ENCODE results near the gene GPX8.

The GPX8 gene

DNA sequence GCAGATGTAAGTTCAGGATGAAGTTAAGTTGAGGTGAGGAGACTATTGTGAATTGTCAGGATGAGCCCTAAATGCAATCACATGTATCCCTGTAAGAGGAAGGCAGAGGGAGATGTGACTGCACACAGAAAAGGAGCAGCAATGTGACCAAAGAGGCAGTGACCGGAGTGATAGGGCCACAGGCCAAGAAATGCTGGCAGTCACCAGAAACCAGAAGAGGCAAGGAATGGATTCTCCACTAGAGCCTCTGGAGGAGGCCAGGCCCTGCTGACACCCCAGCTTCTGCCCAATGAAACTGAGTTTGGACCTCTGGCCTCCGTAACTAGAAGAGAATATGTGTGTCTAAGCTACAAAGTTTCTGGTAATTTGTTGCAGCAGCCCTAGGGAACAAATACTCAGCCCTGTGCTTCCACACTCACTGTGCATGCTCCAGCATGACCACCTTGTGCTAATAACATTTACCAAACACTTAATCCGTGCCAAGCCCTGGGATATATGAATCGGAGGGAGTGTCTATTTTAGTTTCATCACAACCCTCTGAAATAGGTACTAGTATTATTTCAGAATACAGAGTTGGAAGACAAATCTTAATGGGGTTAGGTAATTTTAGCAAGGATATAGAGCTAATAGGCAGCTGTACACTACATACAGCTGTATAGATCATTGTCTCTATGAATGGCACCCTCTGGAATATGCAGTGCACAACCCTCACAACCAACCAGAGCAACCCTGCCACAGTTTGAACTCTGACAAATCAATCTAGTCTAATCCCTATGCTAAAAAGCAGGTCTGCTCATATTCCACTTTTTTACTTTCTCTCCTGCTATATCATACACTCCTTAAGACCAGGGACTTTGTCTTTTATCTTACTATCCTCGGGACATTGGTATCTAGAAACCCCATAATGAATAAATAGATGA is 7.8 kb upstream of the GPX8 start:
- H3K27me3 Mint-ChIP-seq: peaks cover 8% of the 10 kb centered on the region
- H3K36me3 Mint-ChIP-seq: no peaks in the 10 kb centered on the region
- no peaks in the 10 kb centered on the region for H3K9me3 Mint-ChIP-seq (ENCODE audit: low read depth)
- H3K4me3 Mint-ChIP-seq: no peak overlapping the region
- H3K4me1 Mint-ChIP-seq (ENCODE audit: low read depth): no peaks in the 10 kb centered on the region
- no peak overlapping the region for H3K27ac Mint-ChIP-seq

DNA sequence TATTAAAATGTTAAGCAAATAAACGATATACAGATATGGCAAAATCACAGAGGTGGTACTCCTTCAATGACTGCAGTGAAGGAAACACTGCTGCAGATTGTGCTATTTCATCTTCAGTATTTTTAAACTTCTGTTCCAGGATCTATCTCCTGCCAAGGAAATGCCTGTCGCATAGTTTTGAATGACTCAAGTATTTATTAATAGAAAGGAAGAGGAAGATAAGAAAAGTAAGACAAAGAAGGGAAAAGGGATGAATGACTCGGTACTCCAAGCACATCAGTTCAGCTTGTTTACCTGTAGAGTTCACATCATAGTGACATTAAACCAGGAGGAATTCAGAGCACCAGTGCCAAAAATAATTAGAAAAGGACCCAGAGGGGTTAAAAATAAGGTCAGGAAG is 5.1 kb upstream of the GPX8 start:
- Mint-ChIP-seq H3K36me3 (no peaks in the 10 kb centered on the region), H3K27me3 (peaks cover 7% of the 10 kb centered on the region), H3K4me3 (no peak overlapping the region), H3K4me1 (ENCODE audit: low read depth) (no peaks in the 10 kb centered on the region), H3K27ac (no peak overlapping the region), H3K9me3 (ENCODE audit: low read depth) (no peaks in the 10 kb centered on the region)

DNA sequence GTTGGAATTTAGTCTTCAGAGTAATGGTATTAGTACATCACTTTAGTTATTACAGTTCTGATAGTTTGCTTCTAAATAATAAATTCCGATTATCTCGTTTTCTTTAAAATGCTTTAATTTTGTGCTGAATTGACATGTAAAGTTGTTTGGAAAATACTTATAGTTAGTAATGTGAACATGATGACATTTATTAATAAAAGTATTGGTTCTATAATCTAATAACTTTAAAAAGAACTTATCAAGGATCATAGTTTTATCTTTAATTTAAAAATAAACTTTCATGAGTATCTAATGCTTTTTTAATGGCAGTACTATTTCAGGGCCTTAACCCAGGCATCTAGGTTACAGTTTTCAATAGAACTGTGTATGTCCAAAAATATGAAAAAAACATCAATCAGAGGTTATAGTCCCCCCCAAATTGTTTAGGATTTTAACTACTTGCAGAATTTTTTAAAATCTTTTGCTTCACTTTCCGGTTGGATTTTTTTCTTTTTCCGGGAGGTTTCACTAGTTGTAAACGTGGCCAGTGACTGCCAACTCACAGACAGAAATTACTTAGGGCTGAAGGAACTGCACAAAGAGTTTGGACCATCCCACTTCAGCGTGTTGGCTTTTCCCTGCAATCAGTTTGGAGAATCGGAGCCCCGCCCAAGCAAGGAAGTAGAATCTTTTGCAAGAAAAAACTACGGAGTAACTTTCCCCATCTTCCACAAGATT is 680 bp downstream of the GPX8 start:
- H3K27me3 Mint-ChIP-seq: peaks cover 17% of the 10 kb centered on the region
- no peak overlapping the region for H3K27ac Mint-ChIP-seq
- H3K4me1 Mint-ChIP-seq (ENCODE audit: low read depth): no peaks in the 10 kb centered on the region
- no peaks in the 10 kb centered on the region for H3K9me3 Mint-ChIP-seq (ENCODE audit: low read depth)
- no peak overlapping the region for H3K4me3 Mint-ChIP-seq
- no peaks in the 10 kb centered on the region for H3K36me3 Mint-ChIP-seq

- no peak overlapping the region for H3K4me3 Mint-ChIP-seq
- no peaks in the 10 kb centered on the region for H3K4me1 Mint-ChIP-seq (ENCODE audit: low read depth)
- H3K36me3 Mint-ChIP-seq: no peaks in the 10 kb centered on the region
- no peaks in the 10 kb centered on the region for H3K9me3 Mint-ChIP-seq (ENCODE audit: low read depth)
- peaks cover 22% of the 10 kb centered on the region for H3K27me3 Mint-ChIP-seq
- no peak overlapping the region for H3K27ac Mint-ChIP-seq
These were observed 2.7 kb downstream of the GPX8 start for GRCh38 chr5:55162666-55163065.

- no peak overlapping the region for H3K27ac Mint-ChIP-seq
- H3K4me3 Mint-ChIP-seq: no peak overlapping the region
- peaks cover 45% of the 10 kb centered on the region for H3K27me3 Mint-ChIP-seq
- H3K4me1 Mint-ChIP-seq (ENCODE audit: low read depth): peaks cover 33% of the 10 kb centered on the region
- H3K36me3 Mint-ChIP-seq: no peaks in the 10 kb centered on the region
- no peaks in the 10 kb centered on the region for H3K9me3 Mint-ChIP-seq (ENCODE audit: low read depth)
These were observed 11.5 kb downstream of the GPX8 start for GRCh38 chr5:55171471-55171870.

DNA sequence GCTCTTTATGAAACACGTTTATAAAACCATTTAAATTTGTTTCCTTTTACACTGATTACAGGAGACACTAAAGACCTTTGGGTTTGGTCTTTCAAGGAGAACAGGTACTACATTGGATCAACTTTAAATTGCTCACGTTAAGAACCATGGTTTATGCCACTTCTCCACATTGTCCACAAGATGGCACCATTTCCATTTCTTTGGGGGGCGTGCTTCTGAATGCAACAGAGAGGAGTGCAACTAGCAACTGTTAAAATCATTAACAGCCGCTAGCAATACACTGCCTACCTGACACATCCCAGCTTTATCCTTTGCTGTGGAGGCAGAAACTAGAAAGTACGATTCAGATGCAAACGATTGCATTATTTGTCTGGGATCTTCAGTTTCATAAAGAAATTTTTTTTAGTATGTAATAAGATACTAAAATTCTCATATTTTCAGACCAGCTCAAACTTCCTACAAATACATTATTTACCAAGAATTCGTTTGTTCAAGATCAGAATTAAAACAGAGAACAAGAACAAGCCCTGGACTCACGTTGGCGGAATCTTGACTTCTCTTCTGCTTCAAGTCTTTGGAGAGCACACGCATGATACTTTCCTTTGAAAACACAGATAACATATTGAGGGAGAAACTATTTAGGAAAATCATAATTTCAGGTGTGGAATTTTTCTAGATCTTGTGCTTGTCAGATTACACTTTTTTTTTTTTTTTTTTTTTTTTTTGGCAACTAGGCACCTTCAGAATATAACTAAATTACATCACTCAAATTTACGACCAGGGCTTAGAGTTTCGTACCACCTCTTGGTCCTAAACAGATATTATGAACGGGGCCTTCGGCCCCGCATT is 12.3 kb downstream of the GPX8 start:
- H3K27ac Mint-ChIP-seq: no peak overlapping the region
- H3K4me1 Mint-ChIP-seq (ENCODE audit: low read depth): peaks cover 41% of the 10 kb centered on the region
- H3K9me3 Mint-ChIP-seq (ENCODE audit: low read depth): no peaks in the 10 kb centered on the region
- no peaks in the 10 kb centered on the region for H3K36me3 Mint-ChIP-seq
- H3K4me3 Mint-ChIP-seq: peak overlapping the region; percentile 88
- H3K27me3 Mint-ChIP-seq: peaks cover 49% of the 10 kb centered on the region

GRCh38 chr5:55172937-55173686 is 13.1 kb downstream of the GPX8 start, which contains the start of gene CDC20B:
TSS of gene CDC20B (minus strand) at chr5:55173177. CDS start at chr5:55173000, 177 bp downstream.
- Mint-ChIP-seq H3K27ac (no peak within 1 kb of the TSS), H3K9me3 (ENCODE audit: low read depth) (no peaks in the 10 kb centered on the region), H3K4me3 (peak within 1 kb of the TSS; percentile 88)

DNA sequence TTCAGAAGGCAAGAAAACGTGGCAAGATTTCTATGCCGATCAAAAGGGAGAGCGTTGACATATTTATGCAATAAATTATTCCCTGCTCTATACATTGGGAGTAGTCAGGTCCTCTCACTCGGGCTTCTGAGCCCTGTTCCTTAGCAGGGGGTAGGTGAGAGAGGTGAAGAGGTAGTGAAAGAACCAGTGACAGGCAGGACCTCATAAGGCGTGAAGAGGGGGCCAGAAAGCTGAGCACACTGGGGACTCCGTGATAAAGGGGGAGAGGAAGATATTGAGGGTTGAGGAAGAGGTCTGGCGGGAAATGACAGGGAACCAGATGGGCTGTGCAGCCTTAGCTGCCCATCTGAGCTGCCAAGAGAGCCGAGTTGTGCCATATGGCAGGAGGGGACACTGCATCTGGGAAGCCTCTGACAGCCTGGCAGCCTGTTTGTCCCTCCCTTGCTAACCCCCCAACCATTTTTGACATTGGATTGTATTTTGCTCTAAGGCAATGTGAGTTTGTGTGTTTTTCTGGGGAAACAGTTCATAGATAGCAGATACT is 13.8 kb downstream of the GPX8 start:
- Mint-ChIP-seq H3K27ac (no peak overlapping the region), H3K36me3 (no peaks in the 10 kb centered on the region), H3K4me3 (peak overlapping the region; percentile 84), H3K9me3 (ENCODE audit: low read depth) (no peaks in the 10 kb centered on the region), H3K4me1 (ENCODE audit: low read depth) (peaks cover 45% of the 10 kb centered on the region), H3K27me3 (peaks cover 55% of the 10 kb centered on the region)

More at GRCh38 chr5:55172937-55173686, 13.1 kb downstream of the GPX8 start, which contains the start of gene CDC20B:
- Mint-ChIP-seq H3K4me1 (ENCODE audit: low read depth) (peaks cover 45% of the 10 kb centered on the region), H3K36me3 (no peaks in the 10 kb centered on the region), H3K27me3 (peaks cover 51% of the 10 kb centered on the region)

- Mint-ChIP-seq H3K9me3 (ENCODE audit: low read depth) (no peaks in the 10 kb centered on the region), H3K27me3 (peaks cover 54% of the 10 kb centered on the region), H3K4me1 (ENCODE audit: low read depth) (peaks cover 45% of the 10 kb centered on the region), H3K27ac (no peak overlapping the region), H3K36me3 (no peaks in the 10 kb centered on the region), H3K4me3 (peak overlapping the region; percentile 74)
These were observed 15.8 kb downstream of the GPX8 start for GRCh38 chr5:55175781-55176175.

DNA sequence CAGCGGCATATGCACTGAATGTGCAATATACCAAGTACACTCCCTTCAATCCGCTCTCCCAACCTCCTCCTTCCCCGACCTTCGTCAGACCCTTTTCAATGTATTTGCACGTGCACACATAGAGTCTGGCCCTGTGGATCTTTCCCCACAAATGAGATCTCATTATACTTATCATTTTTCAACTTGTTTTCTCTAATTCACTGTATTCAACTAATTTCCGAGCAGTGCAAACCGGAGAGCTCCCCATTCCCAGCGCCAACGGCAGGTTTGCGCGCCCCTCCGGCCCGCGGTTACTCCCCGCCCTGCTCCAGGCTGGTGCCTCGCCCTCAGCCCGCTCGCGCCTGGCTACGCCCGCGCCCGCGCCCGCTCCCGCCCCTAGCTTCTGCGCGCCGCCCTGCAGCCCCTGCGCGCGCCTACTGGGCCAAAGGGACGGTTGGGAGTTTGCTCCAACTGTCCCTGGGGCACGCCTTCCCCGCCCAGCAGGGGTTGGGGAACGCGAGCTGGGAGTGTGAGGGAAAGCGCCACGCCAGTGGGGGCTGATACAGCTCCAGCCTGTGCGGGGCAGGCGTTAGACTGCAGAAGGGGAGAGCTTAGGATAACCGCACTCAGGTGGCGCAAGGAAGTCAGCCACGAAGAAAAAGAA is 16.3 kb downstream of the GPX8 start:
- no peaks in the 10 kb centered on the region for H3K9me3 Mint-ChIP-seq (ENCODE audit: low read depth)
- peak overlapping the region; percentile 51 for H3K4me3 Mint-ChIP-seq
- no peaks in the 10 kb centered on the region for H3K36me3 Mint-ChIP-seq
- peaks cover 54% of the 10 kb centered on the region for H3K27me3 Mint-ChIP-seq
- peaks cover 45% of the 10 kb centered on the region for H3K4me1 Mint-ChIP-seq (ENCODE audit: low read depth)
- no peak overlapping the region for H3K27ac Mint-ChIP-seq

GRCh38 chr5:55177078-55177477 is 17.1 kb downstream of the GPX8 start:
- Mint-ChIP-seq H3K4me1 (ENCODE audit: low read depth) (peaks cover 44% of the 10 kb centered on the region), H3K36me3 (no peaks in the 10 kb centered on the region), H3K9me3 (ENCODE audit: low read depth) (no peaks in the 10 kb centered on the region), H3K4me3 (peak overlapping the region; percentile 46), H3K27me3 (peaks cover 58% of the 10 kb centered on the region), H3K27ac (no peak overlapping the region)

- Mint-ChIP-seq H3K27ac (no peak overlapping the region), H3K4me3 (no peak overlapping the region), H3K4me1 (ENCODE audit: low read depth) (peaks cover 24% of the 10 kb centered on the region), H3K9me3 (ENCODE audit: low read depth) (no peaks in the 10 kb centered on the region), H3K27me3 (peaks cover 47% of the 10 kb centered on the region), H3K36me3 (no peaks in the 10 kb centered on the region)
These were observed 20.0 kb downstream of the GPX8 start for GRCh38 chr5:55180016-55180415.

GRCh38 chr5:55187370-55187769 is 27.4 kb downstream of the GPX8 start:
- Mint-ChIP-seq H3K27me3 (peaks cover 40% of the 10 kb centered on the region), H3K4me3 (no peak overlapping the region), H3K4me1 (ENCODE audit: low read depth) (no peaks in the 10 kb centered on the region), H3K27ac (no peak overlapping the region), H3K36me3 (no peaks in the 10 kb centered on the region), H3K9me3 (ENCODE audit: low read depth) (no peaks in the 10 kb centered on the region)

Measured in activated naive CD8-positive, alpha-beta T cell (primary cell).